Spleen (tissue), 11 donors: Measurements from ENCODE around the gene SORCS1. TPM values are rescaled to one million over a fixed set of nuclear protein-coding genes. Genes with fewer than 3 reads are reported as not detected.

Source experiments
- DNase-seq: peaks from one replicate; pipeline ENCODE4 v3.0.0-alpha.2; 2020
- H3K27ac ChIP-seq, 8 donors: fragments of 200-600 bp; sonication (generic) in 7 of 8; 1 replicate in 4 of 8; 2 replicates in 4 of 8; pipeline versions ENCODE4 v1.5.0 to v1.8.0; 2016 to 2021; ENCODE audit warnings: inconsistent platforms in 4 of 8, mild to moderate bottlenecking in 4 of 8, moderate library complexity in 1 of 8
- H3K27me3 ChIP-seq, 7 donors: fragments of 200-600 bp; sonication (generic) in 6 of 7; replicated peaks in 1 of 7; 1 replicate in 4 of 7; 2 replicates in 3 of 7; pipeline versions ENCODE4 v1.5.0 to v1.8.0; 2016 to 2021; ENCODE audit warnings: inconsistent platforms in 3 of 7, mild to moderate bottlenecking in 1 of 7
- H3K36me3 ChIP-seq, 6 donors: fragments of 200-600 bp; sonication (generic) in 5 of 6; 1 replicate in 4 of 6; 2 replicates in 2 of 6; pipeline versions ENCODE4 v1.5.0 to v1.8.0; 2016 to 2021; ENCODE audit warnings: inconsistent platforms in 2 of 6
- H3K4me1 ChIP-seq, 6 donors: fragments of 200-600 bp; sonication (generic) in 5 of 6; 1 replicate in 3 of 6; 2 replicates in 3 of 6; pipeline versions ENCODE4 v1.5.0 to v1.8.0; 2016 to 2021; ENCODE audit warnings: inconsistent platforms in 3 of 6
- H3K4me3 ChIP-seq, 8 donors: fragments of 200-600 bp; sonication (generic) in 7 of 8; 1 replicate in 4 of 8; 2 replicates in 4 of 8; pipeline versions ENCODE4 v1.5.0 to v1.8.0; 2016 to 2021; ENCODE audit warnings: inconsistent platforms in 4 of 8, mild to moderate bottlenecking in 4 of 8, moderate library complexity in 2 of 8
- H3K9me3 ChIP-seq, 8 donors: fragments of 200-600 bp; sonication (generic) in 7 of 8; 1 replicate in 4 of 8; 2 replicates in 4 of 8; pipeline versions ENCODE4 v1.5.0 to v1.8.0; 2016 to 2021; ENCODE audit warnings: inconsistent platforms in 4 of 8
- POLR2A ChIP-seq, 3 donors: fragments of 450-650 bp; IDR thresholded peaks; one replicate each; pipeline ENCODE4 v1.5.1; 2017; ENCODE audit warnings: antibody characterized with exemption in 3 of 3, mild to moderate bottlenecking in 1 of 3
- POLR2AphosphoS5 ChIP-seq, 3 donors: sonication (generic); formaldehyde crosslinking; IDR thresholded peaks; one replicate each; pipeline ENCODE4 v1.5.1; 2017; ENCODE audit warnings: antibody characterized with exemption in 3 of 3
- WGBS, 5 donors: extraction: QIAGEN DNeasy Blood & Tissue Kit in 3 of 5; methylation state at CpG; one replicate each; pipeline versions ENCODE4 v1.1.5 to v1.1.7; 2013 to 2018; 5-methylcytosine and 5-hydroxymethylcytosine counted together
- intact Hi-C: fragments of 100-400 bp; cut with DNase I; formaldehyde crosslinking; loops from one replicate; pipeline ENCODE4 v1.15.0; 2023; ENCODE audit warnings: low total_unique reads
- polyA plus RNA-seq, 3 donors: library from polyadenylated mRNA; stranded (reverse); fragments of 200-250 nt; gene quantifications; one replicate each; pipeline ENCODE4 v1.2.1, GENCODE V29; 2013
- total RNA-seq, 7 donors: library from RNA; depleted of rRNA in 3 of 7; stranded (reverse); fragments of >200 nt in 3 of 7; fragmentation: NEBNext Ultra II Directional in 4 of 7; extraction: Animal tissue kit (Norgen Biotek cat#: 25700) in 4 of 7; gene quantifications; one replicate each; pipeline versions ENCODE4 v1.1.0 to v1.2.1, GENCODE V29; 2016 to 2021
- TF ChIP-seq, protein P1 (sequence below), 11 experiments: fragments of 200-600 bp in 7 of 11; fragments of 450-650 bp in 4 of 11; sonication (generic) in 4 of 11; IDR thresholded peaks in 8 of 11; conservative IDR thresholded peaks in 3 of 11; 1 replicate in 7 of 11; 2 replicates in 4 of 11; pipeline versions ENCODE4 v1.4.0 to v1.8.0; 2016 to 2021; ENCODE audit warnings: antibody characterized with exemption in 11 of 11, inconsistent platforms in 4 of 11, mild to moderate bottlenecking in 1 of 11
- donor health status: healthy with polysubstance abuse.
- donor health status: DM: no; HTN: no; CAD: no; lungs with moderate emphysema.
- donor health status: DM: no; HTN: no; CAD: no.
- donor health status: Bipolar disorder and iron deficiency.
- donor health status: healthy.
- donor health status: DM: no; HTN: no; CAD: no.
- donor health status: DM: yes; HTN: yes; CAD: no.

SORCS1 gene
- total and polyA plus RNA-seq, 10 donors = 0.67 to 2.7 (median 1.6) TPM

- 76 to 83% (median 80%) methylated on average over 4 of the region's 4 CpGs for WGBS, 5 donors
- no peaks in the 10 kb centered on the region for H3K36me3 ChIP-seq
- H3K9me3 ChIP-seq = no peaks in the 10 kb centered on the region
- no peak overlapping the region for H3K27ac ChIP-seq
- H3K27me3 ChIP-seq = no peaks in the 10 kb centered on the region
- DNase-seq = no peak
- intact Hi-C loops = no loop called here
- TF ChIP-seq POLR2AphosphoS5 (IDR thresholded peaks at IDR 0.05) (no peak), POLR2A (IDR thresholded peaks at IDR 0.05) (no peak)
- TF ChIP-seq, protein P1, sequence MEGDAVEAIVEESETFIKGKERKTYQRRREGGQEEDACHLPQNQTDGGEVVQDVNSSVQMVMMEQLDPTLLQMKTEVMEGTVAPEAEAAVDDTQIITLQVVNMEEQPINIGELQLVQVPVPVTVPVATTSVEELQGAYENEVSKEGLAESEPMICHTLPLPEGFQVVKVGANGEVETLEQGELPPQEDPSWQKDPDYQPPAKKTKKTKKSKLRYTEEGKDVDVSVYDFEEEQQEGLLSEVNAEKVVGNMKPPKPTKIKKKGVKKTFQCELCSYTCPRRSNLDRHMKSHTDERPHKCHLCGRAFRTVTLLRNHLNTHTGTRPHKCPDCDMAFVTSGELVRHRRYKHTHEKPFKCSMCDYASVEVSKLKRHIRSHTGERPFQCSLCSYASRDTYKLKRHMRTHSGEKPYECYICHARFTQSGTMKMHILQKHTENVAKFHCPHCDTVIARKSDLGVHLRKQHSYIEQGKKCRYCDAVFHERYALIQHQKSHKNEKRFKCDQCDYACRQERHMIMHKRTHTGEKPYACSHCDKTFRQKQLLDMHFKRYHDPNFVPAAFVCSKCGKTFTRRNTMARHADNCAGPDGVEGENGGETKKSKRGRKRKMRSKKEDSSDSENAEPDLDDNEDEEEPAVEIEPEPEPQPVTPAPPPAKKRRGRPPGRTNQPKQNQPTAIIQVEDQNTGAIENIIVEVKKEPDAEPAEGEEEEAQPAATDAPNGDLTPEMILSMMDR (IDR thresholded peaks at IDR 0.05 in 8 of 11, conservative IDR thresholded peaks at IDR 0.05 in 3 of 11) = no peak
- H3K4me1 ChIP-seq = no peaks in the 10 kb centered on the region
- H3K4me3 ChIP-seq = no peak overlapping the region
Observed at GRCh38 chr10:106991091-106991490, 173.4 kb downstream of the SORCS1 start.

DNA sequence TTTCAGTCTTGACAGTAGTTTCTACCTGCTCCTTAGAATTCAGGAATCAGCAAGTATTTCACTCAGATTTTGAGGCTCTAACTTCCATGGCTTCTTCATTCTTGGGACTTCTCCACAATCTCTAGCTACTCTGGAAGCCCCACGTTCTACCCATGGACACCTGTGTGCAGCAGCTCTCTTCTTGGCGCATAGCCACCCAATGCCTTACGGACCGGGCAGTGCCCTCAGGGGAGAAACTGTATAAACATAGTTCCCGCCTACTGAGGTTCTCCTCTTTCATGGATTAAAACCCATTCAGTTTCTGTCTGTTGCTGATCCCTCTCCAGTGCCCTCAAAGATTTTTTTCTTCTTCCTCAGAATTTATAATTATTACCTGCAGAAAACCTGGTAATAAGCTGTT, 177.1 kb downstream of the SORCS1 start:
- Histone ChIP-seq H3K4me1 (no peaks in the 10 kb centered on the region), H3K27me3 (no peaks in the 10 kb centered on the region), H3K9me3 (no peaks in the 10 kb centered on the region), H3K36me3 (no peaks in the 10 kb centered on the region), H3K27ac (no peak overlapping the region), H3K4me3 (no peak overlapping the region)
- no peak for TF ChIP-seq POLR2AphosphoS5 (IDR thresholded peaks at IDR 0.05)
- TF ChIP-seq, protein P1 (IDR thresholded peaks at IDR 0.05 in 8 of 11, conservative IDR thresholded peaks at IDR 0.05 in 3 of 11) = no peak
- TF ChIP-seq POLR2A (IDR thresholded peaks at IDR 0.05) = no peak
- intact Hi-C loops = no loop called here
- 74 to 87% (median 84%) methylated on average over 5 of the region's 5 CpGs for WGBS, 5 donors
- DNase-seq = no peak

DNA sequence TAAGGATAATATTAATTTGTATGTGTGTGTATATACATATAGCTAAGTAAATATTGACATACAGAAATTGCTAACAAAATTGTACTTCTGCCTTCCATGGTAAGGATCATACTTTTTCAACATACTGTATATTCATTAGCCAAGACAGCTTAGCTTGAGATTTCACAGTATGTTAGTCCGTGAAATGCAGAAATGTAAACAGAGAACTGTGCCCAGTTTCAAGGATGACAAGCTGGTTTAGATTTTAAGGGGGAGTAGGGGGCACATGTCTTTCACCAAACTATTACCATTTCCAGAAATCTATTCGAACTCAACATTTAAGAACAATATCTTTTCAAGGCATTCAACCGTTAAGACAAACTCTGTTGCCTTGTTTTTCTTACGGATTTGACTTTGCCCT, 182.2 kb downstream of the SORCS1 start:
- no peaks in the 10 kb centered on the region for H3K4me1 ChIP-seq
- no peaks in the 10 kb centered on the region for H3K27me3 ChIP-seq
- intact Hi-C loops = no loop called here
- TF ChIP-seq, protein P1 (IDR thresholded peaks at IDR 0.05 in 8 of 11, conservative IDR thresholded peaks at IDR 0.05 in 3 of 11) = no peak
- TF ChIP-seq POLR2AphosphoS5 (IDR thresholded peaks at IDR 0.05) = no peak
- no peak for TF ChIP-seq POLR2A (IDR thresholded peaks at IDR 0.05)
- 84 to 95% (median 88%) methylated on average over 4 of the region's 4 CpGs for WGBS, 5 donors
- DNase-seq = no peak
- no peak overlapping the region for H3K27ac ChIP-seq
- no peak overlapping the region for H3K4me3 ChIP-seq
- H3K9me3 ChIP-seq = no peaks in the 10 kb centered on the region
- no peaks in the 10 kb centered on the region for H3K36me3 ChIP-seq

DNA sequence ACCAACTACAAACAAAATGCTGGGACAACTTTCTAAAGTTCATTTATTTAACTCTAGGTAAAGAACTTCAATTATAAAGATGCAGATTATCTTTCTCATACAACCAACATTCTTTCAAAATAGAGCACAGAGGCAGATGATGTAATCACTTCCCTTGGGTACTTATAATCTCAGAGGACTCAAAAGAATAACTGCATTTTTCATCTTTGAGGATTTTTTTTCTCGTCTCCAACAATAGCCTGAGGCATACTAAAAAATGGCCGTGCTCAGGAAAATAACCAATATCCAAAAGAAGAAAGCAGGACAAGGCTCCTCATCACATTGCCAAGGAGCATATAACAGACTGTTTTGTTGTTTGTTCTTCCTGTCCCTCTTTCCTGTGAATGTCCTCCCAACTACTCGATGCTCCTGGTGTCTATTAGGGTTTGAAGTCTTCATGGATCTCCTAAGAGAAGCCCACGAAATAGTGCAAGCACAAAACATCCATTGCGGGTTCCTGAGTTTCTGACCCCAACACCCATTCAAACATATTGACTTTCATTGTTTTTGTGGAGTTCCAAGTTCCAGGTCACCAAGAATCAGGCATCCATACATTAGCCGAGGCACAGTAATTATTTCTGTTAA, 182.9 kb downstream of the SORCS1 start:
- Histone ChIP-seq H3K36me3 (no peaks in the 10 kb centered on the region), H3K27me3 (no peaks in the 10 kb centered on the region), H3K4me3 (no peak overlapping the region), H3K4me1 (no peaks in the 10 kb centered on the region), H3K27ac (no peak overlapping the region), H3K9me3 (no peaks in the 10 kb centered on the region)
- WGBS, 5 donors = 72 to 83% (median 76%) methylated on average over 6 of the region's 6 CpGs
- intact Hi-C loops = no loop called here
- no peak for DNase-seq
- TF ChIP-seq POLR2A (IDR thresholded peaks at IDR 0.05) = no peak
- TF ChIP-seq, protein P1 (IDR thresholded peaks at IDR 0.05 in 8 of 11, conservative IDR thresholded peaks at IDR 0.05 in 3 of 11) = no peak
- no peak for TF ChIP-seq POLR2AphosphoS5 (IDR thresholded peaks at IDR 0.05)
